Mesendoderm (in vitro differentiated cells): Measurements from ENCODE around the gene ARHGAP15.

ENCODE experiments used
- DNase-seq: peaks from one replicate; pipeline ENCODE4 v3.0.0; 2013
- H2AK5ac ChIP-seq: 2 replicates; pipeline ENCODE4 v1.6.1; 2013; ENCODE audit warnings: low read length, inconsistent platforms
- H2BK120ac ChIP-seq: 2 replicates; pipeline ENCODE4 v1.6.1; 2013; ENCODE audit warnings: low read depth, mild to moderate bottlenecking, low read length, moderate library complexity, mixed read lengths
- H2BK15ac ChIP-seq: replicated peaks from 2 replicates; pipeline ENCODE4 v1.6.1; 2013; ENCODE audit warnings: low read depth, mild to moderate bottlenecking, moderate library complexity
- H2BK5ac ChIP-seq: 2 replicates; pipeline ENCODE4 v1.6.1; 2013; ENCODE audit warnings: low read length, inconsistent platforms
- H3K18ac ChIP-seq: 2 replicates; pipeline ENCODE4 v1.6.1; 2013; ENCODE audit warnings: mild to moderate bottlenecking, low read length, mixed read lengths
- H3K23ac ChIP-seq: one replicate; pipeline ENCODE4 v1.6.1; 2013; ENCODE audit warnings: low read length
- H3K27ac ChIP-seq: 2 replicates; pipeline ENCODE4 v1.5.1; 2013; ENCODE audit warnings: low read depth, mild to moderate bottlenecking, inconsistent platforms, low read length, moderate library complexity
- H3K27me3 ChIP-seq: 2 replicates; pipeline ENCODE4 v1.6.1; 2013; ENCODE audit warnings: low read length, control low read depth, mild to moderate bottlenecking, inconsistent platforms; ENCODE audit not compliant: insufficient read depth, poor library complexity
- H3K36me3 ChIP-seq: 2 replicates; pipeline ENCODE4 v1.6.1; 2013; ENCODE audit warnings: low read length, inconsistent platforms; ENCODE audit not compliant: control insufficient read depth, insufficient read depth
- H3K4ac ChIP-seq: one replicate; pipeline ENCODE4 v1.6.1; 2013; ENCODE audit warnings: low read depth, mild to moderate bottlenecking, low read length, moderate library complexity
- H3K4me1 ChIP-seq: 2 replicates; pipeline ENCODE4 v1.6.1; 2013; ENCODE audit warnings: low read depth, low read length, inconsistent platforms; ENCODE audit not compliant: control insufficient read depth
- H3K4me2 ChIP-seq: 2 replicates; pipeline ENCODE4 v1.6.1; 2013; ENCODE audit warnings: low read length
- H3K4me3 ChIP-seq: 2 replicates; pipeline ENCODE4 v1.5.1; 2013; ENCODE audit warnings: mild to moderate bottlenecking, low read length
- H3K56ac ChIP-seq: one replicate; pipeline ENCODE4 v1.6.1; 2013; ENCODE audit warnings: low read length
- H3K79me1 ChIP-seq: 2 replicates; pipeline ENCODE4 v1.6.1; 2013; ENCODE audit warnings: low read length, inconsistent platforms
- H3K79me2 ChIP-seq: 2 replicates; pipeline ENCODE4 v1.6.1; 2013; ENCODE audit warnings: mild to moderate bottlenecking, low read length; ENCODE audit not compliant: control insufficient read depth, insufficient read depth
- H3K9ac ChIP-seq: 2 replicates; pipeline ENCODE4 v1.6.1; 2013; ENCODE audit warnings: low read length, inconsistent platforms
- H4K5ac ChIP-seq: one replicate; pipeline ENCODE4 v1.6.1; 2013; ENCODE audit warnings: low read length
- H4K8ac ChIP-seq: one replicate; pipeline ENCODE4 v1.6.1; 2013; ENCODE audit warnings: low read depth, mild to moderate bottlenecking, control low read depth, low read length, moderate library complexity
- WGBS: extraction: QIAGEN DNeasy Blood & Tissue Kit; methylation state at CpG from one replicate; pipeline ENCODE4 v1.1.7; 2013; ENCODE audit warnings: low lambda C conversion rate, missing lambda C conversion rate; ENCODE audit not compliant: insufficient coverage; ENCODE audit errors: extremely low coverage; 5-methylcytosine and 5-hydroxymethylcytosine counted together

The ARHGAP15 gene

GRCh38 chr2:143152219-143152618 lies 23.0 kb downstream of the ARHGAP15 start:
- no peaks in the 10 kb centered on the region for H3K79me2 ChIP-seq
- no peaks in the 10 kb centered on the region for H3K27me3 ChIP-seq
- no peak overlapping the region for H3K4me3 ChIP-seq
- no peak overlapping the region for H3K18ac ChIP-seq
- no peak overlapping the region for H4K5ac ChIP-seq
- H3K4ac ChIP-seq, result no peak overlapping the region
- H2BK5ac ChIP-seq, result no peak overlapping the region
- H2BK15ac ChIP-seq, result no peak overlapping the region
- no peaks in the 10 kb centered on the region for H3K79me1 ChIP-seq
- no peak overlapping the region for H3K27ac ChIP-seq
- H3K4me2 ChIP-seq, result no peak overlapping the region
- H3K4me1 ChIP-seq, result no peaks in the 10 kb centered on the region
- no peak overlapping the region for H3K56ac ChIP-seq
- H3K36me3 ChIP-seq, result no peaks in the 10 kb centered on the region
- H3K23ac ChIP-seq, result no peak overlapping the region
- no CpG with 5 or more reads among the region's 2 CpGs for WGBS
- no peak overlapping the region for H2BK120ac ChIP-seq
- no peak overlapping the region for H3K9ac ChIP-seq
- no peak overlapping the region for H4K8ac ChIP-seq
- DNase-seq, result no peak
- H2AK5ac ChIP-seq, result no peak overlapping the region

GRCh38 chr2:143152637-143153036 lies 23.4 kb downstream of the ARHGAP15 start:
- no peak overlapping the region for H2BK120ac ChIP-seq
- WGBS, result no CpG with 5 or more reads among the region's 3 CpGs
- no peak overlapping the region for H3K27ac ChIP-seq
- H3K79me1 ChIP-seq, result no peaks in the 10 kb centered on the region
- no peak overlapping the region for H3K4ac ChIP-seq
- H3K79me2 ChIP-seq, result no peaks in the 10 kb centered on the region
- no peak overlapping the region for H3K4me2 ChIP-seq
- H2BK5ac ChIP-seq, result no peak overlapping the region
- no peak overlapping the region for H4K8ac ChIP-seq
- no peaks in the 10 kb centered on the region for H3K4me1 ChIP-seq
- H3K56ac ChIP-seq, result no peak overlapping the region
- no peak overlapping the region for H2BK15ac ChIP-seq
- no peak overlapping the region for H3K18ac ChIP-seq
- DNase-seq, result no peak
- no peak overlapping the region for H2AK5ac ChIP-seq
- no peaks in the 10 kb centered on the region for H3K36me3 ChIP-seq
- no peak overlapping the region for H3K4me3 ChIP-seq
- H3K23ac ChIP-seq, result no peak overlapping the region
- no peak overlapping the region for H4K5ac ChIP-seq
- no peaks in the 10 kb centered on the region for H3K27me3 ChIP-seq
- H3K9ac ChIP-seq, result no peak overlapping the region

- H4K5ac ChIP-seq, result no peak overlapping the region
- no peak overlapping the region for H3K9ac ChIP-seq
- H3K4ac ChIP-seq, result no peak overlapping the region
- no peaks in the 10 kb centered on the region for H3K79me2 ChIP-seq
- H3K27me3 ChIP-seq, result no peaks in the 10 kb centered on the region
- no peak for DNase-seq
- no peak overlapping the region for H2AK5ac ChIP-seq
- H3K56ac ChIP-seq, result no peak overlapping the region
- H2BK5ac ChIP-seq, result no peak overlapping the region
- H2BK15ac ChIP-seq, result no peak overlapping the region
- no peak overlapping the region for H3K18ac ChIP-seq
- H3K27ac ChIP-seq, result no peak overlapping the region
- no peak overlapping the region for H2BK120ac ChIP-seq
- H3K4me2 ChIP-seq, result no peak overlapping the region
- H3K4me1 ChIP-seq, result no peaks in the 10 kb centered on the region
- no peak overlapping the region for H3K23ac ChIP-seq
- no peak overlapping the region for H3K4me3 ChIP-seq
- no peaks in the 10 kb centered on the region for H3K79me1 ChIP-seq
- no peak overlapping the region for H4K8ac ChIP-seq
- H3K36me3 ChIP-seq, result no peaks in the 10 kb centered on the region
Observed at GRCh38 chr2:143155661-143156060, 26.4 kb downstream of the ARHGAP15 start.

- Histone ChIP-seq H3K56ac (no peak overlapping the region), H3K4me2 (no peak overlapping the region), H2BK5ac (no peak overlapping the region), H3K36me3 (no peaks in the 10 kb centered on the region), H3K27ac (no peak overlapping the region), H3K79me1 (no peaks in the 10 kb centered on the region), H2BK120ac (no peak overlapping the region), H3K9ac (no peak overlapping the region), H4K5ac (no peak overlapping the region), H2BK15ac (no peak overlapping the region), H3K27me3 (no peaks in the 10 kb centered on the region), H3K4me1 (no peaks in the 10 kb centered on the region), H3K23ac (no peak overlapping the region), H4K8ac (no peak overlapping the region), H3K4ac (no peak overlapping the region), H3K4me3 (no peak overlapping the region), H3K18ac (no peak overlapping the region), H2AK5ac (no peak overlapping the region), H3K79me2 (no peaks in the 10 kb centered on the region)
- no CpG with 5 or more reads among the region's 1 CpG for WGBS
- DNase-seq, result no peak
Observed at GRCh38 chr2:143157001-143157400, 27.8 kb downstream of the ARHGAP15 start.

- Histone ChIP-seq H4K8ac (no peak overlapping the region), H3K27ac (no peak overlapping the region), H4K5ac (no peak overlapping the region), H3K56ac (no peak overlapping the region), H2BK5ac (no peak overlapping the region), H2BK15ac (no peak overlapping the region), H3K79me1 (no peaks in the 10 kb centered on the region), H3K4me1 (no peaks in the 10 kb centered on the region), H3K4me2 (no peak overlapping the region), H3K23ac (no peak overlapping the region), H3K27me3 (no peaks in the 10 kb centered on the region), H3K79me2 (no peaks in the 10 kb centered on the region), H3K36me3 (no peaks in the 10 kb centered on the region), H2BK120ac (no peak overlapping the region), H3K4ac (no peak overlapping the region), H3K18ac (no peak overlapping the region), H3K4me3 (no peak overlapping the region), H2AK5ac (no peak overlapping the region), H3K9ac (no peak overlapping the region)
- no CpG with 5 or more reads among the region's 3 CpGs for WGBS
- no peak for DNase-seq
Observed at GRCh38 chr2:143157418-143157817, 28.2 kb downstream of the ARHGAP15 start.

GRCh38 chr2:143158098-143158497 lies 28.9 kb downstream of the ARHGAP15 start:
- no peak overlapping the region for H3K4me3 ChIP-seq
- H3K23ac ChIP-seq, result no peak overlapping the region
- no peak overlapping the region for H3K4ac ChIP-seq
- whole genome bisulfite sequencing, result 100% methylated on average over 1 of the region's 3 CpGs
- H4K5ac ChIP-seq, result no peak overlapping the region
- DNase-seq, result no peak
- H3K79me1 ChIP-seq, result no peaks in the 10 kb centered on the region
- H2BK5ac ChIP-seq, result no peak overlapping the region
- H4K8ac ChIP-seq, result no peak overlapping the region
- no peak overlapping the region for H3K4me2 ChIP-seq
- no peak overlapping the region for H3K56ac ChIP-seq
- H3K18ac ChIP-seq, result no peak overlapping the region
- H2BK15ac ChIP-seq, result no peak overlapping the region
- H3K27ac ChIP-seq, result no peak overlapping the region
- no peak overlapping the region for H3K9ac ChIP-seq
- H2BK120ac ChIP-seq, result no peak overlapping the region
- H3K36me3 ChIP-seq, result no peaks in the 10 kb centered on the region
- H3K79me2 ChIP-seq, result no peaks in the 10 kb centered on the region
- no peaks in the 10 kb centered on the region for H3K4me1 ChIP-seq
- H2AK5ac ChIP-seq, result no peak overlapping the region
- H3K27me3 ChIP-seq, result no peaks in the 10 kb centered on the region
